NCI-H2227 (cell line): ENCODE measurements around the gene NME3.

Experiments
- DNase-seq: peaks from one replicate; lab custom pipeline; 2025; ENCODE audit not compliant: unreplicated experiment; lab: John Stamatoyannopoulos, UW

NME3 gene

GRCh38 chr16:1781758-1782407, 10.5 kb upstream of the NME3 start:
- peak; percentile 67 for DNase-seq

- DNase-seq: no peak
Observed at GRCh38 chr16:1781254-1781653, 9.9 kb upstream of the NME3 start.

GRCh38 chr16:1780677-1781072, 9.3 kb upstream of the NME3 start:
- DNase-seq: no peak

- DNase-seq: no peak
Observed at GRCh38 chr16:1779741-1780676, 8.7 kb upstream of the NME3 start.

GRCh38 chr16:1779234-1779701, 7.9 kb upstream of the NME3 start:
- DNase-seq: no peak

GRCh38 chr16:1778200-1779179, 7.1 kb upstream of the NME3 start:
- DNase-seq: no peak

- no peak for DNase-seq
Observed at GRCh38 chr16:1777375-1778199, 6.2 kb upstream of the NME3 start.

GRCh38 chr16:1776991-1777374, 5.6 kb upstream of the NME3 start:
- no peak for DNase-seq

- no peak for DNase-seq
Observed at GRCh38 chr16:1776672-1776955, 5.3 kb upstream of the NME3 start.

- DNase-seq: no peak
Observed at GRCh38 chr16:1775846-1776671, 4.7 kb upstream of the NME3 start.

- no peak for DNase-seq
Observed at GRCh38 chr16:1775006-1775845, 3.9 kb upstream of the NME3 start.

GRCh38 chr16:1774448-1774780, 3.1 kb upstream of the NME3 start:
- no peak for DNase-seq

GRCh38 chr16:1773703-1774447, 2.5 kb upstream of the NME3 start:
- no peak for DNase-seq

GRCh38 chr16:1772908-1773702, 1.8 kb upstream of the NME3 start, which contains the start of gene MRPS34:
TSS of gene MRPS34 (minus strand) at chr16:1773134. CDS start at chr16:1773119, 15 bp downstream.
- peak; percentile 94 for DNase-seq

GRCh38 chr16:1772362-1772907, 1.1 kb upstream of the NME3 start, which contains the start of gene EME2:
TSS of gene EME2 (plus strand) at chr16:1772810. CDS start at chr16:1773228, 418 bp downstream.
- peak; percentile 71 for DNase-seq

GRCh38 chr16:1771864-1772361, 570 bp upstream of the NME3 start:
- DNase-seq: no peak
